Liver (tissue), 3 donors: ENCODE data around the gene PYCR2.

Source experiments
- CTCF ChIP-seq: fragments of 150-350 bp; IDR thresholded peaks from 2 replicates; pipeline ENCODE4 v1.5.1; 2017; ENCODE audit warnings: improper control_type of control experiment, low read depth, low read length; ENCODE audit not compliant: missing input control
- EGR1 ChIP-seq, 2 donors: IDR thresholded peaks; 2 replicates each; pipeline ENCODE4 v1.6.1; 2016 to 2018; ENCODE audit warnings: antibody characterized with exemption in 2 of 2, low read depth in 2 of 2
- FOXA2 ChIP-seq: IDR thresholded peaks from 2 replicates; pipeline ENCODE4 v1.6.1; 2016; ENCODE audit warnings: antibody characterized with exemption
- GABPA ChIP-seq, 2 donors: IDR thresholded peaks in 1 of 2; conservative IDR thresholded peaks in 1 of 2; 2 replicates each; pipeline ENCODE4 v1.6.1; 2016; ENCODE audit warnings: antibody characterized with exemption in 2 of 2, mild to moderate bottlenecking in 1 of 2, moderate library complexity in 1 of 2
- JUND ChIP-seq, 2 donors: IDR thresholded peaks; 2 replicates each; pipeline ENCODE4 v1.6.1; 2016; ENCODE audit warnings: antibody characterized with exemption in 2 of 2
- RAD21 ChIP-seq, 2 donors: IDR thresholded peaks; 2 replicates each; pipeline ENCODE4 v1.6.1; 2016; ENCODE audit warnings: antibody characterized with exemption in 2 of 2, mild to moderate bottlenecking in 2 of 2
- RXRA ChIP-seq, 2 donors: IDR thresholded peaks; 2 replicates each; pipeline ENCODE4 v1.6.1; 2017 to 2018; ENCODE audit warnings: antibody characterized with exemption in 2 of 2, mild to moderate bottlenecking in 1 of 2
- SP1 ChIP-seq: IDR thresholded peaks from 2 replicates; pipeline ENCODE4 v1.6.1; 2018; ENCODE audit warnings: antibody characterized with exemption, mild to moderate bottlenecking
- TAF1 ChIP-seq: conservative IDR thresholded peaks from 2 replicates; pipeline ENCODE4 v1.6.1; 2016; ENCODE audit warnings: antibody characterized with exemption, mild to moderate bottlenecking
- YY1 ChIP-seq: IDR thresholded peaks from 2 replicates; pipeline ENCODE4 v1.6.1; 2016; ENCODE audit warnings: antibody characterized with exemption, mild to moderate bottlenecking
- ZBTB33 ChIP-seq: IDR thresholded peaks from 2 replicates; pipeline ENCODE4 v1.6.1; 2016; ENCODE audit warnings: antibody characterized with exemption
- TF ChIP-seq, protein P1 (sequence below): IDR thresholded peaks from 2 replicates; pipeline ENCODE4 v1.6.1; 2016; ENCODE audit warnings: antibody characterized with exemption
- TF ChIP-seq, protein P2 (sequence below): IDR thresholded peaks from 2 replicates; pipeline ENCODE4 v1.6.1; 2016; ENCODE audit warnings: antibody characterized with exemption
- TF ChIP-seq, protein P3 (sequence below): IDR thresholded peaks from 2 replicates; pipeline ENCODE4 v1.6.1; 2016; ENCODE audit warnings: antibody characterized with exemption, mild to moderate bottlenecking
- donor health status: healthy.
- donor health status: healthy.

GRCh38 chr1:225890346-225891228, 33.5 kb downstream of the PYCR2 start:
- TF ChIP-seq CTCF: no peak
- TF ChIP-seq, protein P1, sequence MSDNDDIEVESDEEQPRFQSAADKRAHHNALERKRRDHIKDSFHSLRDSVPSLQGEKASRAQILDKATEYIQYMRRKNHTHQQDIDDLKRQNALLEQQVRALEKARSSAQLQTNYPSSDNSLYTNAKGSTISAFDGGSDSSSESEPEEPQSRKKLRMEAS: no peak
- TF ChIP-seq GABPA (IDR thresholded peaks at IDR 0.05 in 1 of 2, conservative IDR thresholded peaks at IDR 0.05 in 1 of 2): no peak
- TF ChIP-seq TAF1: no peak
- TF ChIP-seq, protein P2, sequence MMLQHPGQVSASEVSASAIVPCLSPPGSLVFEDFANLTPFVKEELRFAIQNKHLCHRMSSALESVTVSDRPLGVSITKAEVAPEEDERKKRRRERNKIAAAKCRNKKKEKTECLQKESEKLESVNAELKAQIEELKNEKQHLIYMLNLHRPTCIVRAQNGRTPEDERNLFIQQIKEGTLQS: no peak
- TF ChIP-seq EGR1 (IDR thresholded peaks at IDR 0.05; ENCODE audit: low read depth in 2 of 2): no peak
- TF ChIP-seq RAD21 (IDR thresholded peaks at IDR 0.05): no peak
- TF ChIP-seq ZBTB33: no peak
- TF ChIP-seq, protein P3, sequence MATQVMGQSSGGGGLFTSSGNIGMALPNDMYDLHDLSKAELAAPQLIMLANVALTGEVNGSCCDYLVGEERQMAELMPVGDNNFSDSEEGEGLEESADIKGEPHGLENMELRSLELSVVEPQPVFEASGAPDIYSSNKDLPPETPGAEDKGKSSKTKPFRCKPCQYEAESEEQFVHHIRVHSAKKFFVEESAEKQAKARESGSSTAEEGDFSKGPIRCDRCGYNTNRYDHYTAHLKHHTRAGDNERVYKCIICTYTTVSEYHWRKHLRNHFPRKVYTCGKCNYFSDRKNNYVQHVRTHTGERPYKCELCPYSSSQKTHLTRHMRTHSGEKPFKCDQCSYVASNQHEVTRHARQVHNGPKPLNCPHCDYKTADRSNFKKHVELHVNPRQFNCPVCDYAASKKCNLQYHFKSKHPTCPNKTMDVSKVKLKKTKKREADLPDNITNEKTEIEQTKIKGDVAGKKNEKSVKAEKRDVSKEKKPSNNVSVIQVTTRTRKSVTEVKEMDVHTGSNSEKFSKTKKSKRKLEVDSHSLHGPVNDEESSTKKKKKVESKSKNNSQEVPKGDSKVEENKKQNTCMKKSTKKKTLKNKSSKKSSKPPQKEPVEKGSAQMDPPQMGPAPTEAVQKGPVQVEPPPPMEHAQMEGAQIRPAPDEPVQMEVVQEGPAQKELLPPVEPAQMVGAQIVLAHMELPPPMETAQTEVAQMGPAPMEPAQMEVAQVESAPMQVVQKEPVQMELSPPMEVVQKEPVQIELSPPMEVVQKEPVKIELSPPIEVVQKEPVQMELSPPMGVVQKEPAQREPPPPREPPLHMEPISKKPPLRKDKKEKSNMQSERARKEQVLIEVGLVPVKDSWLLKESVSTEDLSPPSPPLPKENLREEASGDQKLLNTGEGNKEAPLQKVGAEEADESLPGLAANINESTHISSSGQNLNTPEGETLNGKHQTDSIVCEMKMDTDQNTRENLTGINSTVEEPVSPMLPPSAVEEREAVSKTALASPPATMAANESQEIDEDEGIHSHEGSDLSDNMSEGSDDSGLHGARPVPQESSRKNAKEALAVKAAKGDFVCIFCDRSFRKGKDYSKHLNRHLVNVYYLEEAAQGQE: no peak
- TF ChIP-seq YY1: peak; percentile 39
- TF ChIP-seq JUND (IDR thresholded peaks at IDR 0.05): peak in 1 of 2 donors; percentile 58
- TF ChIP-seq SP1: peak; percentile 26
- TF ChIP-seq RXRA (IDR thresholded peaks at IDR 0.05): peak; percentile 77 to 93
- TF ChIP-seq FOXA2: no peak
